Spleen (tissue), 11 donors: ENCODE measurements around the gene MRPL18. TPM values are rescaled to one million over a fixed set of nuclear protein-coding genes. Genes with fewer than 3 reads are reported as not detected.

Experiments
- DNase-seq: peaks from one replicate; pipeline ENCODE4 v3.0.0-alpha.2; 2020
- H3K27ac ChIP-seq, 8 donors: fragments of 200-600 bp; sonication (generic) in 7 of 8; 1 replicate in 4 of 8; 2 replicates in 4 of 8; pipeline versions ENCODE4 v1.5.0 to v1.8.0; 2016 to 2021; ENCODE audit warnings: inconsistent platforms in 4 of 8, mild to moderate bottlenecking in 4 of 8, moderate library complexity in 1 of 8
- H3K27me3 ChIP-seq, 7 donors: fragments of 200-600 bp; sonication (generic) in 6 of 7; replicated peaks in 1 of 7; 1 replicate in 4 of 7; 2 replicates in 3 of 7; pipeline versions ENCODE4 v1.5.0 to v1.8.0; 2016 to 2021; ENCODE audit warnings: inconsistent platforms in 3 of 7, mild to moderate bottlenecking in 1 of 7
- H3K36me3 ChIP-seq, 6 donors: fragments of 200-600 bp; sonication (generic) in 5 of 6; 1 replicate in 4 of 6; 2 replicates in 2 of 6; pipeline versions ENCODE4 v1.5.0 to v1.8.0; 2016 to 2021; ENCODE audit warnings: inconsistent platforms in 2 of 6
- H3K4me1 ChIP-seq, 6 donors: fragments of 200-600 bp; sonication (generic) in 5 of 6; 1 replicate in 3 of 6; 2 replicates in 3 of 6; pipeline versions ENCODE4 v1.5.0 to v1.8.0; 2016 to 2021; ENCODE audit warnings: inconsistent platforms in 3 of 6
- H3K4me3 ChIP-seq, 8 donors: fragments of 200-600 bp; sonication (generic) in 7 of 8; 1 replicate in 4 of 8; 2 replicates in 4 of 8; pipeline versions ENCODE4 v1.5.0 to v1.8.0; 2016 to 2021; ENCODE audit warnings: inconsistent platforms in 4 of 8, mild to moderate bottlenecking in 4 of 8, moderate library complexity in 2 of 8
- H3K9me3 ChIP-seq, 8 donors: fragments of 200-600 bp; sonication (generic) in 7 of 8; 1 replicate in 4 of 8; 2 replicates in 4 of 8; pipeline versions ENCODE4 v1.5.0 to v1.8.0; 2016 to 2021; ENCODE audit warnings: inconsistent platforms in 4 of 8
- CTCF ChIP-seq, 11 experiments: fragments of 200-600 bp in 7 of 11; fragments of 450-650 bp in 4 of 11; sonication (generic) in 4 of 11; IDR thresholded peaks in 8 of 11; conservative IDR thresholded peaks in 3 of 11; 1 replicate in 7 of 11; 2 replicates in 4 of 11; pipeline versions ENCODE4 v1.4.0 to v1.8.0; 2016 to 2021; ENCODE audit warnings: antibody characterized with exemption in 11 of 11, inconsistent platforms in 4 of 11, mild to moderate bottlenecking in 1 of 11
- POLR2A ChIP-seq, 3 donors: fragments of 450-650 bp; IDR thresholded peaks; one replicate each; pipeline ENCODE4 v1.5.1; 2017; ENCODE audit warnings: antibody characterized with exemption in 3 of 3, mild to moderate bottlenecking in 1 of 3
- POLR2AphosphoS5 ChIP-seq, 3 donors: sonication (generic); formaldehyde crosslinking; IDR thresholded peaks; one replicate each; pipeline ENCODE4 v1.5.1; 2017; ENCODE audit warnings: antibody characterized with exemption in 3 of 3
- WGBS, 5 donors: extraction: QIAGEN DNeasy Blood & Tissue Kit in 3 of 5; methylation state at CpG; one replicate each; pipeline versions ENCODE4 v1.1.5 to v1.1.7; 2013 to 2018; 5-methylcytosine and 5-hydroxymethylcytosine counted together
- intact Hi-C: fragments of 100-400 bp; cut with DNase I; formaldehyde crosslinking; loops from one replicate; pipeline ENCODE4 v1.15.0; 2023; ENCODE audit warnings: low total_unique reads
- polyA plus RNA-seq, 3 donors: library from polyadenylated mRNA; stranded (reverse); fragments of 200-250 nt; gene quantifications; one replicate each; pipeline ENCODE4 v1.2.1, GENCODE V29; 2013
- total RNA-seq, 7 donors: library from RNA; depleted of rRNA in 3 of 7; stranded (reverse); fragments of >200 nt in 3 of 7; fragmentation: NEBNext Ultra II Directional in 4 of 7; extraction: Animal tissue kit (Norgen Biotek cat#: 25700) in 4 of 7; gene quantifications; one replicate each; pipeline versions ENCODE4 v1.1.0 to v1.2.1, GENCODE V29; 2016 to 2021
- donor health status: healthy with polysubstance abuse.
- donor health status: DM: no; HTN: no; CAD: no; lungs with moderate emphysema.
- donor health status: DM: no; HTN: no; CAD: no.
- donor health status: Bipolar disorder and iron deficiency.
- donor health status: healthy.
- donor health status: DM: no; HTN: no; CAD: no.
- donor health status: DM: yes; HTN: yes; CAD: no.

Gene MRPL18
- total and polyA plus RNA-seq, 10 donors = 29.6 to 76.7 (median 44.6) TPM

GRCh38 chr6:159761873-159762680 is 28.2 kb upstream of the MRPL18 start, which contains the start of gene ACAT2:
TSS of gene ACAT2 (plus strand) at chr6:159762045. CDS start at chr6:159762088, 43 bp downstream.
- peaks cover 0 to 52% (median 20%) of the 10 kb centered on the region in 6 donors for H3K36me3 ChIP-seq
- intact Hi-C loops = loop anchor here (5.0 kb wide), 1 partner anchor 35 kb away; the partner anchor contains the start of gene WTAP
- H3K27me3 ChIP-seq = no peaks in the 10 kb centered on the region
- WGBS, 5 donors = 0 to 1% (median 1%) methylated on average over 27 to 76 of the region's 76 CpGs
- H3K27ac ChIP-seq = peak within 1 kb of the TSS; percentile 96 to 99 (median 98)
- TF ChIP-seq POLR2A (IDR thresholded peaks at IDR 0.05) = no peak
- TF ChIP-seq CTCF (IDR thresholded peaks at IDR 0.05 in 8 of 11, conservative IDR thresholded peaks at IDR 0.05 in 3 of 11) = peak in 7 of 11 experiments; percentile 27 to 57 (median 40)
- TF ChIP-seq POLR2AphosphoS5 (IDR thresholded peaks at IDR 0.05) = peak; percentile 78 to 87 (median 87)
- peak within 1 kb of the TSS; percentile 72 to 99 (median 94) for H3K4me3 ChIP-seq
- H3K4me1 ChIP-seq = peaks cover 0 to 39% (median 22%) of the 10 kb centered on the region in 6 donors
- peak; percentile 98 for DNase-seq
- no peaks in the 10 kb centered on the region for H3K9me3 ChIP-seq

- H3K4me3 ChIP-seq = peak overlapping the region; percentile 72 to 99 (median 94)
- H3K27me3 ChIP-seq = no peaks in the 10 kb centered on the region
- intact Hi-C loops = loop anchor here (5.0 kb wide), 1 partner anchor 35 kb away; the partner anchor contains the start of gene WTAP
- H3K9me3 ChIP-seq = no peaks in the 10 kb centered on the region
- TF ChIP-seq POLR2AphosphoS5 (IDR thresholded peaks at IDR 0.05) = no peak
- no peak for TF ChIP-seq CTCF (IDR thresholded peaks at IDR 0.05 in 8 of 11, conservative IDR thresholded peaks at IDR 0.05 in 3 of 11)
- peak overlapping the region; percentile 96 to 99 (median 98) for H3K27ac ChIP-seq
- H3K36me3 ChIP-seq = peaks cover 0 to 52% (median 22%) of the 10 kb centered on the region in 6 donors
- DNase-seq = no peak
- WGBS, 5 donors = 14 to 31% (median 24%) methylated on average over 9 to 16 of the region's 16 CpGs
- peaks cover 0 to 39% (median 22%) of the 10 kb centered on the region in 6 donors for H3K4me1 ChIP-seq
Measured at GRCh38 chr6:159762681-159763293, 27.5 kb upstream of the MRPL18 start.

- intact Hi-C loops = no loop called here
- peaks cover 0 to 4% (median under 1%) of the 10 kb centered on the region in 8 donors for H3K9me3 ChIP-seq
- H3K4me3 ChIP-seq = no peak overlapping the region
- H3K4me1 ChIP-seq = peaks cover 0 to 22% (median 9%) of the 10 kb centered on the region in 6 donors
- peaks cover 0 to 79% (median 36%) of the 10 kb centered on the region in 6 donors for H3K36me3 ChIP-seq
- TF ChIP-seq POLR2A (IDR thresholded peaks at IDR 0.05) = no peak
- no peak for TF ChIP-seq CTCF (IDR thresholded peaks at IDR 0.05 in 8 of 11, conservative IDR thresholded peaks at IDR 0.05 in 3 of 11)
- no peak for DNase-seq
- H3K27me3 ChIP-seq = no peaks in the 10 kb centered on the region
- no peak overlapping the region for H3K27ac ChIP-seq
Measured at GRCh38 chr6:159766906-159767305, 23.4 kb upstream of the MRPL18 start.

- peaks cover 0 to 10% (median 2%) of the 10 kb centered on the region in 8 donors for H3K9me3 ChIP-seq
Measured at GRCh38 chr6:159769470-159769869, 20.8 kb upstream of the MRPL18 start.

More at GRCh38 chr6:159769470-159769869, 20.8 kb upstream of the MRPL18 start:
- Histone ChIP-seq H3K4me1 (peaks cover 0 to 1% (median 0%) of the 10 kb centered on the region in 6 donors), H3K4me3 (no peak overlapping the region), H3K36me3 (peaks cover 0 to 89% (median 33%) of the 10 kb centered on the region in 6 donors), H3K27ac (no peak overlapping the region), H3K27me3 (no peaks in the 10 kb centered on the region)
- intact Hi-C loops = no loop called here
- TF ChIP-seq CTCF (IDR thresholded peaks at IDR 0.05 in 8 of 11, conservative IDR thresholded peaks at IDR 0.05 in 3 of 11) (no peak), POLR2AphosphoS5 (IDR thresholded peaks at IDR 0.05) (no peak), POLR2A (IDR thresholded peaks at IDR 0.05) (no peak)
- no peak for DNase-seq
